Medulla oblongata (tissue), 1 donor: ENCODE data around the gene ERCC3.
A peak's percentile ranks its signal among the peaks of the same experiment; 100 is the strongest.

ENCODE experiments used
- DNase-seq: peaks from one replicate; pipeline ENCODE4 v3.0.0-alpha.2; 2015; ENCODE audit errors: extremely low spot score

Gene ERCC3

DNA sequence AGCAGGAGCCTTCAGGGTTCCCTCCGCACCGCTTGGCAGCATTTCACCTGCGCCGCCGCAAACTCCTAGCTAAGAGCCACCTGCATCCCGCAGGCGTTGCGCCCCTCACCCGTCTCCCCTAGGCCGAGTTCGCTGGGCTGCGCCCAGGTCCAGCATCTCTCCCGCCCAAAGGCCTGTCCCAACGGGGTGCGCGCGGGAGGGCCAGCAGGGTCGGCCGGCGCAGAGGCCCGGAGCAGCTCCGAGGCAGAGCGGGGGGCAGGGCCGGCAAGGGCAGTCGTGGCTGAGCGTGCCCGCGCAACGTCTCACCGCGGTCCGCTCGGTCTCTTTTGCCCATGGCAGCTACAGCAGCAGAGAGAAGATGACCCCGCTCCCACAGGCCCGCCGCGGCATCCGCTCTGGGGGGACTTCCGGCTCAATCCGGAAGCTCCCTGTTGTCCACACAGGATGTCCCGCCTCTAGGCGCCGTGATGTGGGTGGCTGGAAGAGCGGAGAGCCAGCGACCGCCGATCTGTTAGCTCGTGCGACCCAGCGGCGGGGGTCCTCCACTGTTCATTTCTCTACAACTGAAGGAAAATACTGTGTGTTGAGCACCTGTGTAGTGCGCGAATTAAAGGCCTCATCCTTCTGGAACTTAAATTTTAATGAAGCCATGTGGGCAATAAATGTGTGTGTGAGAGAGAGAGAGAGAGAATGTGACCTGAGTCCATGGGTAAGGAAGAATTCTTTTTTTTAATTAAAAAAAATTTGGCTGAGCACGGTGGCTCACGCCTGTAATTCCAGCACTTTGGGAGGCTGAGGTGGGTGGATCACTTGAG, at the start of gene ERCC3:
Gene ERCC3, minus strand, starts transcription at position 397 of the 815 bp plus-strand sequence. Its CDS starts 63 bp downstream, at position 334.
- peak; percentile 89 for DNase-seq

DNA sequence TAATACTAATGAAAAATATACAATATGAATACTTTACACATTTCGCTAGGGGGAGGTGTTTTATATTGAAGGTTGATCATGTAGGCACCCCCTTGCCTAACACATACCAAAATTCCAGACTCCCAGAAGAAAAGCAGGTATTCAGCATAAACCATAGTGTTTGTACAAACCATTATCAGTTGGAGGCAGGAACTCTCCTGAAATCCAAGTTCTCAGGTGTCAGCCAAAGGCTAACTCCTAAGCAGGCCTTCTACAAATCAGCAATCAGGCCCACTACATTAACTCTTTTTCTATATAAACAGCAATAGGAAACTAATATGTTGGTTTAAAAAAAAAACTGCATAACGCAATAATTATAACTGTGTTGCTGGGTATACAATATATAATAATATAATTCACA, 49.3 kb upstream of the ERCC3 start:
- DNase-seq, result no peak

DNA sequence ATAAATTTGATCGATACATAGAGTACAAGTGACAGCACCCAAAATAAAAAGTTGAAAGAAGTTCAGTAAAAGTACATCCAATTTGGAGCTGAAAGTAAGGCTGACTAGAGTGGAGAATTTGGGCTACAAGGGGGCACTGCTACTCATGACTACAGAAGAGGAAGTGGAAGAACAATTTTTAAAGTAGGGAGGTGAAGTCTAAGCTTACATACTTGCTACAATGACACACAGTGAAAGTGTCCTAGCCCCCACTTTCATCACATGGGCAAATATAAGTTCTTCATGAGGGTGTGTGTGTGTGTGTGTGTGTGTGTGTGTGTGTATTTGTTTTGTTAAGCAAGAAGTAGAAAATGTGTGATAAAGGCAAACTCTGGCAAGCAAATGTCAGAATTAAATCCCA, 48.2 kb upstream of the ERCC3 start:
- DNase-seq, result peak; percentile 20

DNA sequence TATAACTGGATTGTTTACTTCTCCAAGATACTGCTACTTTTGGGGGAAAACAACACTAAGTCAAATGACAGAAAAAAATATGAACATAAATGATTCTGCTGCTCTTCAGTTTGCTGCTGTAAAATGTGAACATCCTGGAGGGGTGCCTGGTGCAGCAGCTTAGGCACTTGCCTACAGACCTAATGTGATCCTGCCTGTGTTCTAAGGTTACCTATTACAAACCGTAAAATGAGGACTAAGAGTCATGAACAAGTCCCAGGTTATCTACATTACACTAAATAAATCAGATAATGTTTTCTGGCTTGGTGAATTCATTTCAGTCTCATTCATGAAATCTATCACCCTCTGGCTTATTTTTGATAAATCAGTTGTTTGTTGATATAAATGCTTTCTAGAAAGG, 38.4 kb upstream of the ERCC3 start:
- no peak for DNase-seq

DNA sequence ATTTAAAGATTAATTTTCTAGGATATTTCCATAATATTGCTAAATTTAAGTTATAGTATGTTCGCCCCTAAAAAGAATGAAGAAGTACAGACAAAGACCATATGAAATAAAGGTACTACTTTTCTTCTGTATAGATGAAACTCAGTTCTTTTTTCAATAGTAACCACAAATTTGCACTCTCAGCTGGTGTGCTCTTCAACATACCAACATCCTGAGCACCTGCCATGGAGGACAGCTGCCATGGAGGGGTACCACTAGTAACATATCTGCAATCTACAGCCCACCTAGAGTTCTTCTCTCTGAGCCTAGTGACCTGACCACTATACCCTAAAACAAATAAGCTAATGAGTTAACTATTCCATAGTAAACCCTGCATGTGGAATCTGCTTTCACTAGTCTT, 36.8 kb upstream of the ERCC3 start:
- DNase-seq, result no peak

DNA sequence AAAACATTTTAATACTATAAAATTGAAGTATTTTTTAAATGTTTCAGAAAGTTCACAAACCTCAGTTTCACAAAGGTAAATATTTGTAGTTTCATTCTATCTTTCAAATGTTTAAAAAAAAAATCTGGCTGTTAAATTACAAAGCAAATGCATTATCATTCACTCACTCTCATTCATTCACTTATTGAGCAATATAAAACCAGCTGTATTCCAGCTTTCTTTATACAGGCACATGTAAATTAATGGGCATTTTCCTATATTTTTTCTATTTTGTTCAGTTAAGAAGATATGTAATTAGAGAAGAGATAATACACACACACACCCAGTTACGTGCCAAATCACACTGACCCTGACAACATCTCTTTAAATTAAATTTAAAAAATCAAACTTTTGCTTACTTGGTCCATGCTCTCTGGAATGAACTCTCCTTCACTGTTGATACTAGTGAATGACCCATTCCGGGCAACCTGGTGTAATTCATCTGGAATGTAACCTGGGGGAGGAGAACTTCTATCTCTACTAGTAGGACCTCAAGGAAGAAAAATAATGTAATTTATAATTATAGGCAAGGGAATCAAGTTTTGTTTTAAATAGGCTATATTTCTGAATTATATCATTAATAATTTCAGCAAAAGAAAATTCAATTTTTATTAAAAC, 32.5 kb upstream of the ERCC3 start:
- DNase-seq, result no peak

DNA sequence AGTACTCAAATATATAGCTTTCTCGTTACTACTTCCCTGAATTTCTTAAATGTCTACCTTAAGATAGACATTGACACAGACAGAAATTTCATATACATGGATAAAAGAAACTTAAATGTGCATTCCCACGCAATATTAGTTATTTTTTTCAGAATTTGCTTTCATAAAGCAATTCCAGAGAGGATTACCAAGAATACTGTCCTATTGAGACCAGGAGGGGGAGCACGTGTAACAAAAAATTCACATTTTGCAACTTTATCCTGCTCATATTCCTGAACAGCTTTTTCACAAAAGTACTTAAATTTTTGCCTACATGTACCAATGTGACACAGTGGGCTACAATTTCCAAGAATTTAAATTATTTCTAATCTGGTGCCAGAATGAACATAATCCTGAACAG, 30.7 kb upstream of the ERCC3 start:
- peak; percentile 41 for DNase-seq

DNA sequence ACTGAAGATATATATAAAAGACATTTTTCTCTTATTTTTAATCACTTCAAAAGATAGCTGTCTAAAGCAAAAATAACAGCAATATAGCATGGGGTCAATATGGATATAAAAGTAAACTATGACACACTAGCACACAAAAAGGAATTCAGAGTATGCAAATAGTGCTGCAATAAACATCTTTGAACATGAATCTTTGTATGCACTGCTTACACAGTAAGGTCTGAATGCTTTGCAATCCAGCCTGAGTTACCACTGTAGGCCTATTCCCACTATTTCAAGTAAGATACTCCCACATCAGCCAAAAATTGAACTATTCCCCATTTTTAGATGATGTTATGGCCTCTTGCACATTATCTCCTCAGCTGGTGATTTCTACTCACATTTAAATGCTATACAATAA, 27.4 kb upstream of the ERCC3 start:
- no peak for DNase-seq

DNA sequence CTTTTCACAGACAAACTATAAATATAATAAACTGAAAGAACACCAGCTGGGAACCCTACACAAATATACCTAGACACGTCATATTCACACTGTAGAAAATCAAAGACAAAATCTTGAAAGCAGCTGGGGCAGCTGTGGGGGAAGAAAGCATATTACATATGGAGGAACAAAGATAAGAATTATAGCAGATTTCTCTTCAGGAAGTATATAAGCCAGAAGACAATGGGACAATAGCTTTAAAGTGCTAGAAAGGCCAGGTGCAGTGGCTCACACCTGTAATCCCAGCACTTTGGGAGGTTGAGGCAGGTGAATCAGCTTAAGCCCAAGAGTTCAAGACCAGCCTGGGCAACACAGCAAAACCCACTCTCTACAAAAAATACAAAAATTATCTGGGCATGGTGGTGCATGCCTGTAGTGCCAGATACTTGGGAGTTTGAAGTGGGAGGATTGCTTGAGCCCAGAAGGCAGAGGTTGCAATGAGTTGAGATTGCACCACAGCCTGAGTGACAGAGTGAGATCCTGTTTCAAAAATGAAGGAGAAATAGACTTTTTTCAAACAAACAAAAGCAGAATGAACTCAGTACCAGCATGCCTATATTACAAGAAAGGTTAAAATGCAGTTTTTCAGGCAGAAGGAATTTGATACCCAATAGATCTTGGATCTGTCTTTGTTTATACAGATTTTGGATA, 26.8 kb upstream of the ERCC3 start:
- DNase-seq, result no peak

DNA sequence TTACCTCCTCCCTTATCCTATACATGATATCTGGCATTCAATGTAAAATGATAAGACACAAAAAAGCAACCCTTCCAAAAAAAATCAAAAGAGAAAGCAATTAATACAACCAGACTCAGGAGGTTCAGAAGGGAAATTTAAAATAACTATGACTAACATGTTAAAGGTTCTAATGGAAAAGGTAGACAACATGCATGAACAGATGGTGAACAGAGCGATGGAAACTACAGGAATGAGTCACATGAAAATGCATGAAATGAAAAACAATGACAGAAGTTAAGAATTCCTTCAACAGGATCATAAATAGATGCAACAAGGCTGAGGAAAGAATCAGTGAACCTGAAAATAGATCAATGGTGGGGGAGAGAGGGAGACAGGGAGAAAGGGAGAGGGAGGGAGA, 26.1 kb upstream of the ERCC3 start:
- DNase-seq, result no peak

DNA sequence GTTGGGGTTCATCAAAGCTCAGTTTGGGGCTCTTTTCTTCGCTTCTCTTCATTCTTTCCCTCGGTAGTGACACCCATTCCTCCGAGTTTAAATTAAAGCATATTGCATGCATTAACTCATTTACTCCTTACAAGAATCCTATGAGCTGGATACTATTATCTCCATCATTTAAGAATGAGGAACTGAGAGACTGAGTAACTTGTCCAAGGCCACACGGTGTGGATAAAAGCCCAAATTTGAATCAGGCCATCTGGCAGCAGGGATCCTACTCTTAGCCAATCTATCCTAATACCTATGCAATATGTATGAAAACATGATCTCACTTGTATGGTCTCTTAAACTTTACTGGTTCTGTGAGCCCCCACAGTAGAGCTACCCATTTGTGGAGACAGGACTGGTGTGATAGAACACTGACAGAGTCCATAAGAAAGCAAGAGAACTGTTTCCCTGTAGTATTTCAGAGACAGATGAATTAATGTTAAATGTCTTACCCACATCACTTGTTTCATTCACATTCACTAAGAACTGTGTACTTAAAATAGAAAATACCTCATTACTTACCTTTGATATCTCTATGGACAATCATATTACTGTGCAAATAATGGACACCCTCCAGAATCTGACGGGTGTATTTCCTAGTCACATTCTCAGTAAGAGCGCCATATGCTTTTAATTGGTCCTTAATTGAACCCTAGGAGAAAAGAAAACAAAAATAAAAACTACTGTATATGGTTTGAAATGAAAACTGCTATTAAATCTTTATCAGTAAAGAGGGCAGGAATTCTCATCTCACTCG, 20.4 kb upstream of the ERCC3 start:
- no peak for DNase-seq

DNA sequence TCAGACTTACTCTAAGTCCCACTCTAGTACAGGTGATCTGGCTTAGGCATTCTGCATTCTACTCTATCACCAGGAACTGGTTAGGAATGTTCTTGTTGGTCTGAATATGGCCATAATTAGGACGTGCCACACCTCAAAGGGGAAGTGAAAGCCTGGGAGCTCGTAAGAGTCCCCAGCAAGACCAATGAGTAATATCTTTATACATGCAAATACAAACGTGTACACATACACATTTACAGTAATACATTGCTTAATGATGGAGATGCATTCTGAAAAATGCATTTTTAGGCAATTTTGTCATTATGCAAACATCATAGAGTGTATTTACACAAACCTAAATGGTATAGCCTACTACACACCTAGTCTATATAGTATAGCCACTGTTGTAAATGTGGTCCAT, 19.5 kb upstream of the ERCC3 start:
- peak; percentile 9 for DNase-seq

DNA sequence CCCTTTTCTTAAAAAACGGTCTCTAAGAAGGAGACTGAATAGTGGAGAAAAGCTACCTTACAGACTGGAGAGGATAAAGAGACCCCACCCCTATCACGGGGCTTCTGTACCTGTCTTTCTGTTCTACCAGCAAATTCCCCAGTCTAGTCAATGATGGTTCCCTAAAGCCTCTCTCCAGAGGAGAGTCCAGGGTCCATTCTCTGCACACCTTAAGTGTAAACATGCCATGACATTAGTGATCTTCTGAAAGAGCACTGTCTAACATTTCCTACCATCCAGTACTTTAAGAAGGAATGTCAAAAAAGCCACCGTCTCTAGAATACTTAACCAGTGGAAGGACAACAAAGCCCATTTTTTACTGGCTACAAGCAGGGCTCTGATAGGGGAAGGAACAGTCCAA, 17.0 kb upstream of the ERCC3 start:
- DNase-seq, result no peak

DNA sequence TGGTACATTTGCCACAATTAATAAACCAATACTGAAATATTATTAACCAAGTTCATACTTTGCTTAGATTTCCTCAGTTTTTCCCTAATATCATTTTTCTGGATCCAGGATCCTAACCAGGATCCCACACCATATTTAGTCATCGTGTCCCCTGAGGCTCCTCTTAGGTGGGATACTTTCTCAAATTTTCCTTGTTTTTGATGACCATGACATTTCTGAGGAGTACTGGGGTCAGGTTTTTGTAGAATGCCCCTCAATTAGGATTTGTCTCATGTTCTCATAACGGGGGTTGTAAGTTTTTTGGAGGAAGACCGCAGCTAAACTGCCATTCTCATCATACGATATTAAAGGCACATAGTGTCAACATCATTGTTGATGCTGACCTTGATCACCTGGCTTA, 15.5 kb upstream of the ERCC3 start:
- no peak for DNase-seq

DNA sequence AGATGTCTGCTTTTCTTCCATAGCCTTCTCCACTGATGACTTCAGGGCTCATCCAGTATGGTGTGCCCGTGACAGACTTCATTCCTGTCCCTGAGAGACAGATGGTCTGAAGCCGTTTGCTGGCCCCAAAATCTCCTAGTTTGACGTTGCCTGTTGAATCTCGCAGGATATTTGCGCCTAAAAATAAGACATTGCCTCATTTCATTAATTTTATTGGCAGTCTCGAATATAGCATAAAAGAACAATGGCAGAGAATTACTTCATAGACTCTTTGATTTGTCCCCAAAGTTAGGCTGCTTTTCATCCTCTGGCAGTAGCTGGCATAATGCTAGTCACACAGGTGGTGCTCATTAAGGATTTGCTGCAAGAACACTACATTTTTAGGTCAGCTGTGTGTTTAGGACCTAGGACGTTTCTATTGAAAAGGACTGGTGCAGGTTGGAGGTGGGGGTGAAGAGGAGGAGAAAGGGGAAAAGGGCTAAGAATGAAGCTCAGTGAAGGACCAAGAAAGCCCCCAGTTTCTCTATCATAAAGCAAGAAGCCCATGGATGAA, 14.7 kb upstream of the ERCC3 start:
- no peak for DNase-seq

DNA sequence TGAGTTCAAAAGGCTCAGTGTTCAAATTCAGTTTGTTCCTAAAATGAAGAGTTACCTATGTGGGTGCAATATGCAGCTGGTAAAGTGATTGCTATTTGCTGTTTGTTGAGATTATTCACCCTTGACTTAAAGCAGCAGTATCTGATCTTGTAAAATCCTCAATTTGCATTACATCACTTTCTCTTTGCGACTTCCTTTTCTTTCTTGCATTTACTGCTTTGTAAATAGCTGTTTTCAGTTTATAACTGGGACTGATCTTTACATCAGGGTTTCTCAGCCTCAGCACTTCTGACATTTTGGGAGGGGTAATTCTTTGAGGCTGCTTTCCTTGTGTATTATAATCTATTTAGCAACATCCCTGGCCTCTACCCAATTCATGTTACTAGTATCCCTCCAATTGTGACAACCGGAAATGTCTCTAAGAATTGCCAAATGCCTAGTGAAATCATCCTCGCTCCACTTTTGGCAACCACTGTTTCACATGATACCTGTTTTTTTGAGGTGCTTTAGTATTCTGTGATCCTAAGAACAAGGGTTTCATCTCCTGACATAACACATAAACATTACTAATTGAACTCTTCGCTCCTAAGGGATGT, 12.1 kb upstream of the ERCC3 start:
- no peak for DNase-seq

DNA sequence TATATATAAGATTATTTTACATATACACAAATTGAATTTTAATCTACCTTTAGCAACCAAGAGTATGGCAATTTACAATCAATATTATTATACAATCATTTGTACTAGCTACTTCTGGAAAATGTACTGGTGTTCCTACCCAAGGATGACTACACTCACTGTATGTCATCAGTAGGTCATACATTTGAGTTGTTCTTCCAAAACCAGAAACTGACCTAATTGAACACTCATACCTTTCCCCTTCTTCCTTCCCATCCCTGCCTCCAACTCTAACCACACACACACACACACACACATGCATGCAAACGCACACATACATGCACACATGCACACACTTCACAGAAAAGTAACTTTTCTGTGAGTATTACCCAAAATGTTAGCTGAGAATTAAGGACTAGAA, 8.2 kb upstream of the ERCC3 start:
- no peak for DNase-seq

DNA sequence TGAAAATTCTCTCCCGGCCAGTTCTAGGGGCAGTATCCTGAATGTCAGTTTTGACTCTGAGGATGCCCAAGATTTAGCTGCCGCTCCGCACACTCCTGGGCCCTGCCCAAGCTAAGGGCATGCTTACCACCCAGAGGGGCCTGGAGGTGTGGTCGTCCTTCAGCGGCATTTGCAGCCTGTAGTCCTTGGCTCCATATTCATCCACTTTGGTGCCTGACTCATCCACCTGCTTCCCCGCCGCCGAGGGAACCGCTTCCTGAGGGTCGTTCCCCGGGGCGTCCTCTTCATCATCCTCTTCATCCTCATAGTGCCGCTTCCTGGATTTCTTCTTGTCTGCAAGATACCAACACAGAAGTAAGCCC, 577 bp downstream of the ERCC3 start:
- no peak for DNase-seq

DNA sequence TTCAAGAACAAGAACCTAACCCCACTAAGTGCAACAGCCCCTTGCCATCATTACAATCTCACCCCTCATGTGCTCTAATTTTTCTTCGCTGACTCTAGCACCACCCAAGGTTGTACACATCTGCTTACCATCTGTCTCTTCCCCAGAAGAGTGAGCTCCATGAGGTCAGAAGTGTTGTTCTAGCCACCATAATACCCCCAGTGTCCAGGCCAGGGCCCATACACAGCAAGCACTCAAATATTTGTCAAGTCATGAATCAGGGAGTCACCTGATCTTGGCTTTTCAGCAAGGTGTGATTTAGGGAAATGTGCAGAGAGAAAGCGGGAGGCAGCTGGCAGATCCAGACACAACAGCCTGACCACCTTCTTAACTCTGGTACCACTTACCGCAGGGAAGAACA, 5.7 kb downstream of the ERCC3 start:
- DNase-seq, result no peak

DNA sequence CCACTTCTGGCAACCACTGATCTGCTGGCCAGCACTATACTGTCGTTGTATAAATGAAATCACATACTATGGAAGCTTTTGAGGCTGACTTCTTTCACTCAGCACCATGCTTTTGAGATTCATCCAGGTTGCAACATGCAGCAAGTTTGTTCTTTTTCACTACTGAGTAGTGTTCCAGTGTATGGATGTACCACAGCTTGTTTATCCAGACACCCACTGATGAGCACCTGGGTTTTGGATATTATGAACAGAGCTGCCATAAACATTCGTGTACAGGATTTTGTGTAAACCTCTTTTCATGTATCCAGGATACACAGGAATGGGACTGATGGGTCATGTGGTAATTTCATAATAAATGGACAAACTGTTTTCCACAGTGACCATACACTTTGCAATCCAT, 10.7 kb downstream of the ERCC3 start:
- no peak for DNase-seq

DNA sequence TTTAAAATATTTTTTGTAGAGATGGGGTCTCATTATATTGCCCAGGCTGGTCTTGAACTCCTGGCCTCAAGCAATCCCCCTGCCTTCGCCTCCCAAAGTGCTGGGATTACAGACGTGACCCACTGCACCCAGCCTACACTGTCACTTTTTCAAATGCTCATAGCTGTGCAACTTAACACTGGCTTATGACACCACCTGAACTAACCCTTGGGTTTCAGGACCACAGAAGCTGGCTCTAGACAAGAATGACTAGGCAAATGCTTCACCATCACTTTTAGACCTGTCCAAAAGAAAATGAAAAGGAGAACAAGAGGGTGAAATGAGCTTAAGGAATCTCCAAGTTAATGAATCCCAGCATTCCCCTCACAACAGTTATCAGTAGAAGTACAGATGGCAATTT, 13.3 kb downstream of the ERCC3 start:
- DNase-seq, result no peak

DNA sequence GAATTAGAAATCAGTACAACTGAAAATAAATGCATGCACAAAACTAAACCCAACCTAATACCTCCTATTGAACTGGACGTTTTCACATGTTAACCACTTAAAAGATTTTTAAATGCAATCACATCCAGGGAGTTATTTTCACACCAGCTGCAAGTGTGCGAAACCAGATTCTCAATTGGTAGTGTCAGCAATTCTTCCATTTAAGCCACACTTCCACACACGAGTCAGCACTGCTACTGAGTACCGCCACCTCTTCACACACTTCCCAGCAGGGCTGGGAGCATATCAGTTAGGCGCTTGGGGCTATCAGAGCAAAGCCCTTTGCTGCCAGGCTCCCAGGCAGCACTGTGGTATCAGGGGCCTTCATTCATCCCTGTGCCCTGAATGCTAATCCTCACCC, 14.2 kb downstream of the ERCC3 start:
- no peak for DNase-seq
